HG03060 (cell line): ENCODE data around the gene VASP.

Experiments
- ATAC-seq: cut with Tn5 transposase; IDR thresholded peaks from one replicate; pipeline ENCODE4 v1.9.1; 2021; ENCODE audit warnings: low read depth, moderate number of reproducible peaks; ENCODE audit not compliant: unreplicated experiment

The VASP gene

DNA sequence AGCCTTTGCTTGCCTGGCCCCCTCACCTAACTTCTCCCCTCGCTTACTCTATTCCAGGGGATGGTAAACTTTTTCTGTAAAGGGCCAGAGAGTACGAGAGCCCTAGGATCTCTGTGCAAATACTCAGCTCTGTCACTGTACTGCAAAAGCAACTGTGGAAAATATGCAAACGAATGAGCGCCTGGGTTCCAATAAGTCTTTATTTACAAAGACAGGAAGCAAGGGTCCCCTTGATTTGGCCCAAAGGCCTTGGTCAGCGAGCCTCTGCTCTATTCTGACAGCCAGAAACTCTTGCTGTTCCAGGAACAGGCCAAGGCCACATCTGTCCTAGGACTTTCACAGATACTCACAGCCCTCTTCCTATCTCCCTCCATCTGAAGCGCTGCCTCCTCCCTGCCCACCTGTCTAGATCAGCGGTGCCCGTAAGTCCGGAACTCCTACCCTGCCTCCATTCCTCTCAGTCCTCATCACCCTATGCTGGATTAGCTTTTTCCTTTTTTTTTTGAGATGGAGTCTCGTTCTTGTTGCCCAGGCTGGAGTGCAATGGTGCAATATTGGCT, 40.0 kb downstream of the VASP start:
- no peak for ATAC-seq

DNA sequence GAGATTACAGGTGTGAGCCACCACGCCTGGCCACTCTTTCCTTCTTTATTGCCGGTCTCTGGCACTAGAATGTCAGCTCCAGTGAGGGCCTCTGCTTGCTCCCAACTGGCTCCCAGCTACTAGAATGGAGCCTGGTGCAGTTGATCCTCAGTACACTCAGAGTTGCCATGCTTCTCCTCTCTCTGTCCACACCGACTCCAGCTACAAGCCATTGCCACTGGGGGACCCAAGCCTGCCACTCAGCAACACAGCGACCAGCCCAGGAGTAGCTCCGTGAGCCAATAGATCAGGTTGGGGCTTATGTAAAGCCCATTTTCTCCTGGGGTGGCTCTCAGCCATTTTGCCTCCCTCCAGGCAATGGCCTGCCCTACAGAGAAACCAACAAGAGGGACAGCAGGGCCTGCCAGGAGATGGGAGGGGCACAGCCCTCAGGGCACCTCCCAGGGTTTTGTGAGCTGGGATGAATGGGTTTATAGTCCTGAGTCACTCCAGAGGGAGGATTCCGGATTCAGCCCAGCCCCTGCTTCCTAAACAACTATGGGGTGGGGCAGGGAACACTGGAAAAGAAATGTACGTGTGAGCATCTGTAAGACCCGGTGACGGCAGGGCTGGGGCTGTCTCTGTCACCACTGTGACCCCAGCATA, 40.8 kb downstream of the VASP start:
- ATAC-seq: no peak

DNA sequence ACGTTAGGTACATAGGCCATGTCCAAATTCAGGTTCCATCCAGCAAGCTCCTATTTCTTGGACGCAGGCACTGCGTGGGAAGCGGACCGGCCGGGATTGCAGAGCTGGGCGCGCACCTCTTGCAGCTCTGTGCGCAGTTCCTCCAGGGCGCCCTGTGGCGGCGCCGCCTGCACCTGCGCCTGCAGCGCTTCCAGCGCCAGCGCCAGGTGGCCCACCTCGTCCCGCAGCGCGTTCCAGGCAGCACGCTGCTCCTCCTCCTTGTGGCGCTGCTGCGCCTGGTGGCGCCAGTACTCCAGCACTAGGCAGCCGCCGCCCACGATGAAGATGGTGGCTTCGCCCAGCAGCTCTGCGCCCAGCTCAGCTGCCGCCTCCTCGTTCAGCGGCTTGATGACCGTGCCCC, 46.2 kb downstream of the VASP start:
- no peak for ATAC-seq

DNA sequence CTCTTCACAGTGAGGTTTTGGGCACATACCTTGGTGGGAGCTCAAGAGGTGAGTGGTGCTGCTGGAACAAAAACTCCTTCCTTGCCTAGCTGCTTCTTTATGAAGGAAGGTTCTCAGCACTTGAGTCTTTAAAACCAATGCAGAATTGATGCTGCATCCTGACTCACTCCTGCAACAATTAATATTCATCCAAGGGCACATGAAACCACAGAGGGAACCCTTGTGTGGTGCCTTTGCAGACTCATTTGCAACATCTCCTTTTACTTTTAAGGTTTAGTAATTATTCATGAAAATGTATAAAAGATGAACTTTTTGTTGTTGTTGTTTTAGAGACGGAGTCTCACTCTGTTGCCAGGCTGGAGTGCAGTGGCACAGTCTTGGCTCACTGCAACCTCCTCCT, 47.2 kb downstream of the VASP start:
- ATAC-seq: no peak

DNA sequence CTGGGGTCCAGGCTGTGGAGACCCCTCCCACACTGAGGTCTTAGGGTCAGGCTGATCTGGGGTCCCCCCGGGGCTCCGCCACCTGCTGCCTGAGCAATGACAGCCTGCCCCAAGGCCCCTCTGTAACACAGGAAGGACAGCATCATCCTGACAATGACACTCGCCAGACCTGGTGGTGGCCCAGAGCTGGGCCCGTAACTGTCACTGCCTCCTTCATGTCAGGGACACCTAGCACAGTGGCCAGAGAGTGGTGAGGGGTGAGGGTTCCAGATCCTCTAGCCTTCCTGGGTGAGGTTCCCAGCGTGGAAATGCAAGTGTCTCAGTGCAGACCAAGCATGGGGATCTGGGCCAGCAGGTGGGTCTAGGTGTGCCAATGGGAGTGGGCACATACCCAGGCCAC, 49.6 kb downstream of the VASP start:
- ATAC-seq: no peak

DNA sequence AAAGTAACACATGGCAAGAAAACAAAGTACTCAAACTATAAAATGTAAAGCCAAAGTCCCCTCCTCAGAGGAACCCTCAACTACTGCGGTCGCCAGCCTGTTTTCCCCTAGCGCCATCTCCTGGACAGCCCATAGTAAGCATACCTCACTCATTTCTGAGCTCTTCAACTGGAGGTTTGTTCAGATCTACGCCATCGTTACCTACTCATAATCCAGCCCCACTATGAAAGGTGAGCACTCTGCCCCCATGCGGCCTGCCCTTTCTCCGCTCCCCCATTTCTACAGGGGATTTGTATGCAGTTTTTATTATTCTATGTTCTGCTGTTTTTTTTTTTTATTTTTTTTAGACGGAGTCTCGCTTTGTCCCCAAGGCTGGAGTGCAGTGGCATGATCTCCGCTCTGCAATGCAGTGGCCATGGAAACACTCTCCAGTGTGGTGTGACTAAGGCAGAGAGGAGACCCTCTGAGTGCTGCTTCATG, 51.2 kb downstream of the VASP start:
- no peak for ATAC-seq

DNA sequence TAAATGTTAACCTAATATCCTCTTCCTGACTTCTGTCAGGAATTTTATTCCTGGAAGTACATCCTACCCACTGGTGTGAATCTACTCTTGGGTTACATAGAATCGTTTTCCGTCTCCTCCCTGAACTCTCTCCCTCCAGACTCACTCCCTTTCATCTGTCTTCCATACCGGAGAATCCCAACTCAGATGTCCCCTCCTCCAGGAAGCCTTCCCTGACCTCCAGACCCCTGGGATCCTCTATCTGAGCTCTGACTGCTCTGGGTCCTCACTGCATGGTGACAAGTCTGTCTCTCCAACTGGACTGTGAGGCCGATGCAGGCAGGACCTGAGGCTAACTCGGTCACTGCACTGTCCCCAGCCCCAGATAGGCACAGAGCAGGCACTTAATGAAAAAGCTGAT, 52.8 kb downstream of the VASP start:
- no peak for ATAC-seq

DNA sequence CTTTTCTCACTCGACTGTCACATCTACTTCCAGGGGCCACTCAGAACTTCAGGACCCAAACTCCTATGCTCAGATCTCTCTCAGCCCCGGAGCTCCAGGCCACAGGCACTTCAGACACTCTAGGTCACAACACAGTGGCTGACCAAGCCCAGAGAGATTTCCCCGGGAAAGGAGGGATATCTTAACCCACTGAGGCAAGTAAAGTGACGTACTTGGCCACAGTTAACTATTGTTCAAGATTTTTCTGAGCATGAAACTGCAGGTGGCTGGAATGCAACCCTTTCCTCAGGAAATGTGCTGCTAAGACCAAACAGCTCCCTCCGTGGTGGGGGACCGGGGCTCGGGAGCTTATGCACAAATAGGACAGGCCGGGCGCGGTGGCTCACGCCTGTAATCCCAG, 53.4 kb downstream of the VASP start:
- no peak for ATAC-seq

DNA sequence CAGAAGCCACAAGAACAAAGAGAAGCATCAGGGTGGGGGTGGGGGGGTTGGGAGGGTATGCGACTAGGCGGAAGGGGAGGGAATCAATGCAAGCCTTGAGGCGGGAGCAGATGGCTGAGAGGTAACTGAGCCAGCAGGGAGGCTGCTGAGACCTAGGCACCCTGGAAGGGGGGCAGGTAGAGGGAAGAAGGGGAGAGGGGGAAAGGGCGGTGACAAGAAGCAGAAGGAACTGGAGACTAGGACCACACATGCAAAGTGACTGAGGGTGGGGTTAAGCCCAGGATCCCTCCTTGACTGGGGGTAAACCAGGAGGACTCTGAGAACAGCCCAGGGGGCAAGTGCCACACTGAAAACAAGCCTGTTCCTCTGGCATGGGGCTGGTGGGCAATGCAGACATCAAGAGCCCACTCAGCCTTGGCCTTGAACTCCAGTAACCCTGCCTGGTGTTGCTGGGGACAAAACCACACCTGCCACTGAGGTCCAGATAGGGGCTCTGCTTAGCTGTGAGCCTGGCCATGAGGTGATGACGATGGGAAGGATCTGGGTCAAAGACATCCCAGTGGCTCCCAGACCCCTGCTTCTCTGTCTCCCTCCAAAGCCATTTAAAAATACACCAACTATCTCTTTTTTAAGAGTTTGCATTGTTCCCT, 57.0 kb downstream of the VASP start:
- no peak for ATAC-seq

DNA sequence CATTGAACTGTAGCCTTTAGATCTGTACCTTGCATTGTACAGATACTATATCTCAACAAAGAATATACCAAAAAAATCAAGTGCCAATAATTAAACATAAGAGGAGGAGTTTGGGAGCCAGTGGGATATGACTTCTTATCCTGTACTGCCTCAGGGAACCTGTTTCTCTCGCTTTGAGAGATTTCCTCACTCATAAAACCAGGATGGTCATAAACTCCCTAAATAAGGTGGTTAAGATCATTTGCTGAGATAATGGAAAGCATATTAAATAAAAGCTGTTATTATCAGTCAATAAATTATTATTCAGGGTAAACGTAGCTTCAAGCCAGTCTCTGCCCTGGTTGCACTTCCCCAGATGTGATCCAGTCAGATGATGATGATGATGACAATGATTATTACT, 60.3 kb downstream of the VASP start:
- ATAC-seq: no peak

DNA sequence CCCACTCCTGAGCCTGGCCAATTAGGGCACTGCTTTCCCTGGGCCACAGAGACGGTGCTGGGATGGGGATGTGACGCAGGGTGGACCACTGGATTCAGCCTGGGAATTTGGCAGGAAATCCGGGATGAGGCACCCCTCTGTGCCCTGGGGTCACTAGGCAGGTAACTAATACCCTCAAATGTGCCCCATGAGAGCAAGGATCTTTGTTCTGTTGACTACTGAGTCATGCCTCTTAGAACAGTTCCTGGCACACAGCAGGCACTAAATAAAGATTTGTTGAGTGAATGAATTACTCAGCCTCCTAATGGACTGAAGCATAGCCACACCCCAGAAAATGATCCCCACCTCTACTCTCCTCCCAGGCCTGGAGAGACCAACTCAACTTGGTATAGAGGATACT, 61.5 kb downstream of the VASP start:
- ATAC-seq: no peak

DNA sequence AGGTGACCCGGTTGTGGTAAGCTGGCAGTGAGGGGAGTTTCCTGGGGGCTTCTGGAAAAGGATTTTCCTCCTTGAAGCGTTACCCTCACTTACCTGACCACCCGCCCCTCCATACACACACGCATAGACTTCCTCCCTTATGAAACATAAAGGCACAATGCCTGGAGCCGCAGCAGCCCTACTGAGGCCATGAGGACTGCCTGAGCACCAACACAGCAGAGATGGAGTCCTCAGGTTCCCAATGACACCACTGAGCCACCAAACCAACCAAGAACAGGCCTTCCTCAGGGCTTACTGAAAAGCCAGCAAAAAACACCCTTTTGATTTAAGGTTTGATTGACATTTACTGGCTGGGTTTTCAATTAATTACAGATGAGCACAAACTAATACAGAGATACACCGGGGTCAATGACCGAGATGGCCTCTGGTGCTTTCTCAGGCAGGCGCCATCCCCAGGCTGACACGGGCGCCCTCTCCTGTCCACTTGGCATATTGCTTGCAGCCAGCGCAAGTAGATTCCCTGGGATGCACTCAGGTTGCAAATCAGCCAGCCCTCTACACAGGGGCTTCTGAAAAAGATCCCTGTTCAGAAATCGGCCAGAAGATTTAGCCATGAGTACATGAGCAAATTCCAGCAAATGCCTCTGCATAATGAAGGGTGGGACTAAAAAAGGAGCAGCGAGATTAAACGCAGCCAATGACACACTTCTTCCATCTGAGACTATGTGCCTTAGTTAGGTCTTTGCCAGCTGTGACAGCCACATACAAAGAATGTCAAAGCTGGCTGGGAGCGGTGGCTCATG, 62.5 kb downstream of the VASP start:
- no peak for ATAC-seq

DNA sequence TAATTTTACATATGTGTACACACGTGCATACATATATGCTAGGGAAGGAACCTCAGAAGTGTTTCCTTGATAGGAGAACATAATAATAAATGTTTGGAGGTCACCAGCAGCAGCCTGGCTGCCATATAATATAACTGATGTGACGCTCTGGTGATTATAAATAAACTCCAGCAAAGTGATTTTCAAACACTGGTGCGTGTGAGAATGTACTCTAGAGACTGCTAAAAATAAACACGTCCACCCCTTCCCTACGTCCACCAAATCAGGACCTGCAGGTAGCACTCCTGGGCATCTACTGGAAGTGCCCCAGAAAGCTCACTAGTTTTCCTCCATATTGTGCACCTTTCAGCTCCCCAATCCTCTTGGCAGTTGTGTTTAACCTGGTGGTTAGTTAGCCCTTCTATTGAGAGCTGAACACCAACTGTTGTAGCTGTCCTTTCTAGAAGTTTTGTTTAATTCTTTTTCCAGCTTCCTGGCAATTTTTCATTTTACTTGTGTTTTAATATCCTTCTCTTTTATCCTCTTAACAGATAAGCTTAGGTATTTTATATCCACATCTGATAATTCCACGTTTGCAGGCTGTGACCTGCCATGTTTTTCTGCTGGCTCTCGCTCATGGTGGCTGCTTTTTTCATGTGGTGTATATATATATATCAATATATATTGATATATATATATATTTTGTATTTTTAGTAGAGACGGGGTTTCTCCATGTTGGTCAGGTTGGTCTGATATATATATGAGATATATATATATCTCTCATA, 64.4 kb downstream of the VASP start:
- ATAC-seq: no peak

DNA sequence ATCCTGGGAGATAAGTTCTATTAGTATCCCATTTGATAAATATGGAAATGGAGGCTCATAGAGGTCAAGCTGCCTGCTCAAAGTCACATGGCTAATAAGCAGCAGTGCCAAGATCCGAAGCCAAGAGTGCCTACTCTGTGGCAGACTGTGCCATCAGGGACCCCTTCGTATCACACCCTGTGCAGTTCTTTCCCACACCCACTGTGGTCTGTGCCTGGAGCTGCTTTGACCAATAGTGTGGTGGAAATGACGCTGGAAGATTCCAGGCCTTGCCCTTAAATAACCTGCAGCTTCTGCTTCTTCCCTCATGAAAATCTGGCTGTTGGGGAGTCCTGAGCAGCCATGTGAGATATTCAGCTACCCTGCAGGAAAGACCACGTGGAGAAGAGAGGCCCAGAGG, 67.2 kb downstream of the VASP start:
- no peak for ATAC-seq

DNA sequence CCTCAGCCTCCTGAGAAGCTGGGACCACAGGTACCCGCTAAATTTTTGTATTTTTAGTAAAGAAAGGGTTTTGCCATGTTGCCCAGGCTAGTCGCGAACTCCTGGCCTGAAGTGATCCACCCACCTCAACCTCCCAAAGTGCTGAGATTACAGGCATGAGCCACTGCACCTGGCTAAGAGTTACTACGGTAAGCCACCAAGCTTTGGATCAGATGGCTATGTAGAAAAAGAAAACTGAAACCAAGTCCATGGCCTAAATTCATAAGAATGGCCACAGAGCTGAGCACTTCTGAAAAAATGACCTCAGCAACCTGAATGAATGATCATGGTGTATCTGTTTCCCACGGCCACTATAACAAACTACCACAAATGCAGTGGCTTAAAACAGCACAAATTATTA, 67.9 kb downstream of the VASP start:
- ATAC-seq: no peak
